Immature natural killer cell (primary cell): ENCODE results near the gene TNNC2. TPM values are rescaled to one million over a fixed set of nuclear protein-coding genes. Genes with fewer than 3 reads are reported as not detected.
"Not testable (repeated sequence)": the region's sequence is repeated elsewhere in the genome, so short reads cannot be mapped to it uniquely, and the experiment has no call there.

Source experiments
- DNase-seq, 3 donors: peaks; one replicate each; pipeline ENCODE4 v3.0.0; 2022; ENCODE audit warnings: mixed read lengths in 1 of 3
- H3K27ac Mint-ChIP-seq, 6 donors: one replicate each; pipeline ENCODE4 v1.8.0; 2020; ENCODE audit warnings: mixed read lengths in 6 of 6, mild to moderate bottlenecking in 5 of 6, inconsistent platforms in 4 of 6, moderate library complexity in 3 of 6
- H3K27me3 Mint-ChIP-seq, 3 donors: one replicate each; pipeline ENCODE4 v1.8.0; 2020 to 2021; ENCODE audit warnings: low read depth in 3 of 3, mild to moderate bottlenecking in 3 of 3, mixed read lengths in 3 of 3, moderate library complexity in 3 of 3, inconsistent platforms in 1 of 3
- H3K36me3 Mint-ChIP-seq, 3 donors: one replicate each; pipeline ENCODE4 v1.8.0; 2020; ENCODE audit warnings: mixed read lengths in 3 of 3, inconsistent platforms in 2 of 3, mild to moderate bottlenecking in 2 of 3
- H3K4me1 Mint-ChIP-seq, 2 donors: one replicate each; pipeline ENCODE4 v1.8.0; 2020; ENCODE audit warnings: inconsistent platforms in 2 of 2, mild to moderate bottlenecking in 2 of 2, mixed read lengths in 2 of 2, moderate library complexity in 1 of 2
- H3K4me3 Mint-ChIP-seq, 5 donors: one replicate each; pipeline ENCODE4 v1.8.0; 2020; ENCODE audit warnings: mild to moderate bottlenecking in 5 of 5, mixed read lengths in 5 of 5, inconsistent platforms in 3 of 5, moderate library complexity in 3 of 5
- H3K9me3 Mint-ChIP-seq, 6 donors: one replicate each; pipeline ENCODE4 v1.8.0; 2020; ENCODE audit warnings: mild to moderate bottlenecking in 6 of 6, mixed read lengths in 6 of 6, inconsistent platforms in 4 of 6, moderate library complexity in 3 of 6
- polyA plus RNA-seq, 3 donors: library from polyadenylated mRNA; unstranded; fragments of 300-500 nt; fragmentation: Illumina TruSeq; gene quantifications; one replicate each; pipeline ENCODE4 v1.2.3, GENCODE V29; 2021

TNNC2 gene
- under 1 TPM in 1 of 3 donors, not detected in 2; 0.77 TPM for polyA plus RNA-seq

DNA sequence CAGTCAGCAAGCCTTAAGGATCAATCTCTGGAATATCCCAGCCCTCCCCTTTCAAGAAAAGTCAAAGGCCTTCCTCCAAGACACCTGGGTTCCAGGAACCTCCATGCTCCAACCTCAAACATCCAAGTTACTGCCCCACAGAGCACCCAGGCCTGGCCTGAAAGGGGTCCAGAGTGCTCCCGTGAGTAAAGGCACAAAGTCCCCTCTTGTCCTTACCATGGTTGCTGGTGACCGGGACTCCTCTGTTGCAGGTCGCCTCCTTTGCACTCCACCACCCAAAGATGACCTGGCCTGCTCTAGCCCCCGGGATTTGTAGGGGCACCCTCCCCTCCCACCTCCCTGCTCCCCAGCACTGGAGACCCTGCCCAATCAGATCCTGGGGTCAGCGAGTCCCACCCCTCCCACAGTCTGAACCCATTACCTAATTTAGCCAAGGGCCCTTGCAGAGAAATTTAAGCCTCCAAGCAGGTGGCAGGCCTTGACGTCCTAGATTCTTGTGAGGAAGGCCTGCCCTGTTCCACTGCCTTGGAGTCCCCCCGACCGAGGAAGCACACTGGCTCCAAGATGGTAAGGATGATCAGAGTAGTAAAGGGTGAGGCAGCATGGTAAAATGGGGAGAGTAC is at the start of gene TNNC2:
Gene TNNC2 (minus strand): TSS at position 283 of the 623 bp plus-strand sequence. CDS start 64 bp downstream, at position 219.
- Mint-ChIP-seq H3K4me1 (peaks cover 11 to 13% of the 10 kb centered on the region in 2 donors), H3K9me3 (peaks cover 0 to 2% (median 0%) of the 10 kb centered on the region in 6 donors), H3K36me3 (no peaks in the 10 kb centered on the region), H3K4me3 (no peak within 1 kb of the TSS), H3K27me3 (peaks cover 6 to 11% (median 10%) of the 10 kb centered on the region in 3 donors), H3K27ac (no peak within 1 kb of the TSS)
- no peak for DNase-seq

DNA sequence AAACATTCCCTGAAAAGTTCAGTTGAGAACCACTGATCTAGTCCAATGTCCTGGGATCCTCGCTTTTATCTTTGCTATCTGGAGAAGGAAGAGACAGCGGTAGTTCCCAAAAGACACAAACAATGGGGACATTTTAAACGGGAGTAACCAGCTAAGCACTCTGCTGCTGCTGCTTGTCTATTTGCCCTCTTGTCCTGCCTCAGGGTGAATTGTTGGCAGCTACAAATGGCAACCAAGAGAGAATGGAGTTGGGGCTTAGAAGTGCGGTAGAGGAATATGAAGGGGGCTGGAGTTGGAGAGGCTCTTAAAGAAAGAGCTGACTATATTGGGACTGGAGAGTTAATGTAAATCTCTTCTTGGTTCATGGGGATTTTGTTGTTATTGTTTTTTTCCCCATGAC is 47.5 kb upstream of the TNNC2 start:
- no peaks in the 10 kb centered on the region for H3K4me1 Mint-ChIP-seq
- peaks cover 4 to 20% (median 16%) of the 10 kb centered on the region in 3 donors for H3K36me3 Mint-ChIP-seq
- H3K9me3 Mint-ChIP-seq: no peaks in the 10 kb centered on the region
- H3K27me3 Mint-ChIP-seq: peaks cover 0 to 2% (median 0%) of the 10 kb centered on the region in 3 donors
- peak overlapping the region in 1 of 6 donors; percentile 12 for H3K27ac Mint-ChIP-seq
- no peak for DNase-seq
- H3K4me3 Mint-ChIP-seq: no peak overlapping the region

DNA sequence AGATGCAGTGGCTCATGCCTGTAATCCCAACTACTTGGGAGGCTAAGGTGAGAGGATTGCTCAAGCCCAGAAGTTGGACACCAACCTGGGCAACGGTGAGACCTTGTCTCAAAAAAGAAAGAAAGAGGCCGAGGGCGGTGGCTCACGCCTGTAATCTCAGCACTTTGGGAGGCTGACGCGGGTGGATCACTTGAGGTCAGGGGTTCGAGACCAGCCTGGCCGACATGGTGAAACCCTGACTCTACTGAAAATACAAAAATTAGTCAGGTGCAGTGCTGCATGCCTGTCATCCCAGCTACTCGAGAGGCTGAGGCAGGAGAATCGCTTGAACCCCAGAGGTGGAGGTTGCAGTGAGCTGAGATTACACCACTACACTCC is 47.0 kb upstream of the TNNC2 start:
- H3K27ac Mint-ChIP-seq, DNase-seq, H3K27me3 Mint-ChIP-seq, H3K4me3 Mint-ChIP-seq, H3K9me3 Mint-ChIP-seq, H3K4me1 Mint-ChIP-seq: not testable (repeated sequence)
- H3K36me3 Mint-ChIP-seq: peaks cover 4 to 20% (median 16%) of the 10 kb centered on the region in 3 donors

DNA sequence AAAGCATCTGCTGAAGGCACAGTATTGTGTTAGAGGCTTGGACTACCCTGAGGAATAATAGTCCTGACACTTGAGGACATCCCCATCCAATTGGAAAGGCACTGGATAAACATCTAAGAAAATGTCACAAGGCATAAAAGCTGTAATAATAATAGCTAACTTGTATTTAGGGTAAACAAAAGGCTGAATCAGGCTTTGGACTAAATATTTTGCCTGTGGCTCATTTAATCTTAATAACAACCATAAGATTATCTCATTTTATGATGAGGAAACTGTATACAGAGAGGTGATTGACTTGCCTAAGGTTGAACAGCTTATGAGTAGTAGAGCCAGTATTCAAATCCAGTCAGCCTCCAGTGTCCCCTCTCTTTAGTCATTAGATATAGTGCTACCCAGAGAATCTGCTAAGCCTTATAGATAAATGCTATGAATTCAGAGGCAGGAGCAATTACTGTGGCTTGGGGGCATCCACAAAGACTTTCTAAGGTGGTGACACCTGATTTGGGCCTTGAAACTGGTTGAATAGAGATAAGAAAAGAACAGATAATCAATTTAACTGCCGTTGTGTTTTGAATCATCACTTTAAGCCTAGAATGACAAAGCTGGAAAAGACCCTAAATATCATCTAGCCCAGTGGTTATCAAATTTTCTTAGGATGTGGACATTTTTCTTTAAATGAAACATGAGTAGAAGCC is 46.4 kb upstream of the TNNC2 start:
- Mint-ChIP-seq H3K4me1 (no peaks in the 10 kb centered on the region), H3K9me3 (no peaks in the 10 kb centered on the region), H3K27me3 (peaks cover 0 to 2% (median 0%) of the 10 kb centered on the region in 3 donors), H3K36me3 (peaks cover 4 to 16% (median 13%) of the 10 kb centered on the region in 3 donors), H3K4me3 (no peak overlapping the region), H3K27ac (no peak overlapping the region)
- no peak for DNase-seq

DNA sequence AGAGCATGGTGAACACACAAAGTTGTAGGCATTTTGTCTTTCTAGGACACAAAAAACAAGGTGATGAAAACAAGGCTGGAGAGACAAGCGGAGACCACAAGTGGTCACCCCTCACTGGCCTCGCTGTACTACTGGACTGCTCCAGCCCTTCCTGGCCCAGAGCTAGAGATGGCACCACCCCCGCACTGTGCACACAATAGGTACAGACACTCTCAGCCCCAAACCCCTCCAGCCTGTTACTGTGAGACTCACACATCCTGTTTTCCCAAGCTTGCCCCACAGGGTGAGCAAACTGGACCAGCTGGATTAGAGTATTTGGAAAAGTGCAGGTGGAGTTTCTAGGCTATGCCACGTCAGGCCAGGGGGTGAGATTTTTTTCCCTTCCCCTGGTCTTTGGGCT is 45.5 kb upstream of the TNNC2 start:
- H3K4me1 Mint-ChIP-seq: no peaks in the 10 kb centered on the region
- H3K36me3 Mint-ChIP-seq: peaks cover 4 to 16% (median 9%) of the 10 kb centered on the region in 3 donors
- peaks cover 0 to 2% (median 0%) of the 10 kb centered on the region in 3 donors for H3K27me3 Mint-ChIP-seq
- H3K27ac Mint-ChIP-seq: no peak overlapping the region
- DNase-seq: no peak
- no peak overlapping the region for H3K4me3 Mint-ChIP-seq
- H3K9me3 Mint-ChIP-seq: no peaks in the 10 kb centered on the region

DNA sequence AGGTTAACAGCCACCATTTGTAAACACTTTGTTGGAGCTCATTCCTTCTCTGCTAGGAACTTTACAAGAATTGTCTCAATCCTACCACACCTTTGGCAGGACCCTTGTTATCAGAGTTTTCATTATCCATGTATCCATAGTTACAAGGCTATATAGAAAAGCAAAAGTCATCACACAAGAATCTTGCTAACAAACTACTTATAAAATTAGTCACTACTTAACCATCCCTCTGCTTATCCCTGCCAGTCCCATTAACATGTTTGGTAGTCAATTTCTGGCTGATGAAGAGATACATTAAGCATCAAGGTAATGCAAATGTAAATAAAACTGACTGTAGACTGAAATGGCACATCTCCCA is 40.7 kb upstream of the TNNC2 start:
- DNase-seq: no peak
- H3K27ac Mint-ChIP-seq: no peak overlapping the region
- no peaks in the 10 kb centered on the region for H3K27me3 Mint-ChIP-seq
- no peaks in the 10 kb centered on the region for H3K9me3 Mint-ChIP-seq
- no peak overlapping the region for H3K4me3 Mint-ChIP-seq
- H3K4me1 Mint-ChIP-seq: peaks cover 0 to 2% of the 10 kb centered on the region in 2 donors
- peaks cover 0 to 11% (median 0%) of the 10 kb centered on the region in 3 donors for H3K36me3 Mint-ChIP-seq

DNA sequence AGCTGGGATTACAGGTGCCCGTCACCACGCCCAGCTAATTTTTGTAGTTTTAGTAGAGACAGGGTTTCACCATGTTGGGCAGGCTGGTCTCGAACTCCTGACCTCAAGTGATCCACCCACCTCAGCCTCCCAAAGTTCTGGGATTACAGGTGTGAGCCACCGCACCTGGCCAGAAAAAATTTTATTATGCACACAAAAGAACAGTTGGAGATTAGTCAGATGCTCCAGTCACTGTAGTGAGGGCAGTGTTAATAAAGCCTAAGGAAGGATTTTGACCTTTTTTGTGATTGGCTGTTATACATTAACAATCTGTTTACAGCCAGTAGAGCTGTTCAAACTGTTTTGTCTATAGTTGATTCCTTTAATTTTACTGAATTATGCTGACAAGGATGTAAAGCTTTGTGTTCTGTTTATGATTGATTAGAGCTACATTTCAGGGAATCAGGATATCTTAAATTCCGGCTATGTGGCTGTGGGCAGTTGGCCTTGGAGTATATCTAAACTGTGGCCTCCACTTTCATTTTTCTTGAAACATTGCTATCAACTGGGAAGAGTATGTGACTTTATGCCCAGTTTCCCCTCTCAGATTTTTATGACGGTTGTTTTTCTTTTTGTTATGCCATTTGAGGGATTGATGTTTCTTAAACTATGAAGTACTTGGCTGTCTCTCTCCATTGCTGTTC is 40.2 kb upstream of the TNNC2 start:
- DNase-seq: no peak
- peaks cover 0 to 2% of the 10 kb centered on the region in 2 donors for H3K4me1 Mint-ChIP-seq
- H3K36me3 Mint-ChIP-seq: peaks cover 0 to 8% (median 0%) of the 10 kb centered on the region in 3 donors
- H3K27ac Mint-ChIP-seq: no peak overlapping the region
- no peaks in the 10 kb centered on the region for H3K9me3 Mint-ChIP-seq
- H3K27me3 Mint-ChIP-seq: no peaks in the 10 kb centered on the region
- no peak overlapping the region for H3K4me3 Mint-ChIP-seq

DNA sequence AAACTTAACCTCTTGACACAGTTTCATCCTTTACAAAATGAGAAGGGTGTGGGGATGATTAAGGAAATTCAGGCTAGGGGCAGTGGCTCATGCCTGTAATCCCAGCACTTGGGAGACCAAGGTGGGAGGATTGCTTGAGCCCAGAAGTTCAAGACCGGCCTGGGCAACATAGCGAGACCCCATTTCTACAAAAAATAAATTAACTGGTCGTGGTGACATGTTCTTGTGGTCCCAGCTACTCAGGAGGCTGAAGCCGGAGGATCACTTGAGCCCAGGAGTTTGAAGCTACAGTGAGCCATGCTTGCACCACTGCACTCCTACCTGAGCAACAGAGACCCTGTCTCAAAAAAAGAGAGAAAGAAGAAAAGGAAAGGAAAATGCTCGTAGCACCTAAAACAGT is 39.3 kb upstream of the TNNC2 start:
- peaks cover 0 to 2% of the 10 kb centered on the region in 2 donors for H3K4me1 Mint-ChIP-seq

DNA sequence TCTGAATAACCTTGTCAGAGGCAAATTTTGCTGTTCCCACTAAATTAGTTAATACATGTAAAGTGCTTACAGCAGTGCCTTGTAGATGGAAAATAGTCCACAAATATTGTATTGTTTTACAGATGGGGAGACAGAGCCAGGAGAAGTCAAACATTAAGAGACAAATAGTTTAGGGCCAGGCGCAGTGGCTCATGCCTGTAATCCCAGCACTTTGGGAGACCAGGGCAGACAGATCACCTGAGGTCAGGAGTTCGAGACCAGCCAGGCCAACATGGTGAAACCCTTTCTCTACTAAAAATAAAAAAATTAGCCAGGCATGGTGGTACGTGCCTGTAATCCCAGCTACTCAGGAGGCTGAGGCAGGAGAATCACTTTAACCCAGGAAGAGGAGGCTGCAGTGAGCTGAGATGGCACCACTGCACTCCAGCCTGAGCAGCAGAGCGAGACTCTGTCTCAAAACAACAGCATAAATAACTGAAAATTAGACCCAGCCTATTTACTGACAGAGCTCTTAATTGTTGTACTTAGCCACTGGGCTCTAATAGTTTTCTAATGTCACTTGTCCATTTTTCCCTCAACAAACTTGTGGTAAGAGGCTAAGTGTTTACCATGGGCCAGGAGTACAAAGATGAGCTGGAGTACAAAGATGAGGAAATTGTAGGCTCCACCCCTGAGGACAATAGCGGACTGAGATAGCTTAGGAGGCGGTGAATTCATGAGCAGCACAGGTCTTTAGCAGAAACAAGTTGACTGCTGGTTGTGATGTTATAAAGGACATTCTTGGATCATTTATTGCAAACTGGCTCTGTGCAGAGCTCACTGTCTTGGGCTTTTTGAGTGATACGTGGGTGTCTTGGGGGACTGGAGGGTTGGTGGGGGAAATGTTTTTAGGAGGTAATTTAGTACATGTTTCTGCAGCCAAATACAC is 36.7 kb upstream of the TNNC2 start:
- Mint-ChIP-seq H3K27me3 (no peaks in the 10 kb centered on the region), H3K4me1 (peaks cover 8 to 14% of the 10 kb centered on the region in 2 donors), H3K4me3 (no peak overlapping the region), H3K36me3 (peaks cover 0 to 4% (median 3%) of the 10 kb centered on the region in 3 donors), H3K27ac (peak overlapping the region in 1 of 6 donors; percentile 8), H3K9me3 (no peaks in the 10 kb centered on the region)
- DNase-seq: no peak

More for the DNA sequence above, 39.3 kb upstream of the TNNC2 start:
- DNase-seq: no peak
- H3K4me3 Mint-ChIP-seq: no peak overlapping the region
- no peaks in the 10 kb centered on the region for H3K9me3 Mint-ChIP-seq
- H3K27me3 Mint-ChIP-seq: no peaks in the 10 kb centered on the region
- H3K36me3 Mint-ChIP-seq: peaks cover 0 to 7% (median 0%) of the 10 kb centered on the region in 3 donors
- no peak overlapping the region for H3K27ac Mint-ChIP-seq

DNA sequence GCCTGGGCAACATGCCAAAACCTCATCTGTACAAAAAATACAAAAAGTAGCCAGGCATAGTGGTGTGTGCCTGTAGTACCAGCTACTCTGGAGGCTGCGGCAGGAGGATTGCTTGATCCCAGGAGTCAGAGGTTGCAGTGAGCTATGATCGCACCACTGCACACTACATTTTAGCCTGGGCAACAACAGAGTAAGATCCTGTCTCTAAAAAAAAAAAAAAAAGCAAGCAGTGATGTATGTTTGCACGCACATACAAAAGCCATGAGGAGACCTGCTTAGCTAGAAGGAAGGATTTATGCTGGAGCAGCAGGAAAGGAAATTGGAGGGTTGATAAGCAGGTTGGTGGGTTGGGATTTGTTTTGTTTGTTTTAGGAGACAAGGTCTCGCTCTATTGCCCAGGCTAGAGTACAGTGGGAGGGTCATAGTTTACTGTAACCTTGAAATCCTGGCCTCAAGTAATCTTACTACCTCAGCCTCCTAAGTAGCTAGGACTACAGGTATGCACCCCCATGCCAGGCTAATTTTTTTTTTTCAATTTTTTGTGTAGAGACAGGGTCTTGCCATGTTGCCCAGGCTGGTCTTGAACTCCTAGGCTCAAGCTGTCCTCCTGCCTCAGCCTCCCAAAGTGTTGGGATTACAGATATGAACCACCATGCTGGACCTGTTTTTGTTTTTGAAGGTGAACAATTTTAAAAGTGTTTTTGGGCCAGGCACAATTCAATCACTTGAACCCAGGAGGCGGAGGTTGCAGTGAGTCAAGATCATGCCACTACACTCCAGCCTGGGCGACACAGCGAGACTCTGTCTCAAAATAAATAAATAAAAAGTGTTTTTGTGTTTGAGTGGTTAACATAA is 34.3 kb upstream of the TNNC2 start:
- H3K36me3 Mint-ChIP-seq: peaks cover 0 to 4% (median 3%) of the 10 kb centered on the region in 3 donors
- peaks cover 0 to 8% (median 4%) of the 10 kb centered on the region in 3 donors for H3K27me3 Mint-ChIP-seq
- H3K4me3 Mint-ChIP-seq: no peak overlapping the region
- no peak for DNase-seq
- H3K27ac Mint-ChIP-seq: no peak overlapping the region
- peaks cover 30 to 38% of the 10 kb centered on the region in 2 donors for H3K4me1 Mint-ChIP-seq
- H3K9me3 Mint-ChIP-seq: no peaks in the 10 kb centered on the region

DNA sequence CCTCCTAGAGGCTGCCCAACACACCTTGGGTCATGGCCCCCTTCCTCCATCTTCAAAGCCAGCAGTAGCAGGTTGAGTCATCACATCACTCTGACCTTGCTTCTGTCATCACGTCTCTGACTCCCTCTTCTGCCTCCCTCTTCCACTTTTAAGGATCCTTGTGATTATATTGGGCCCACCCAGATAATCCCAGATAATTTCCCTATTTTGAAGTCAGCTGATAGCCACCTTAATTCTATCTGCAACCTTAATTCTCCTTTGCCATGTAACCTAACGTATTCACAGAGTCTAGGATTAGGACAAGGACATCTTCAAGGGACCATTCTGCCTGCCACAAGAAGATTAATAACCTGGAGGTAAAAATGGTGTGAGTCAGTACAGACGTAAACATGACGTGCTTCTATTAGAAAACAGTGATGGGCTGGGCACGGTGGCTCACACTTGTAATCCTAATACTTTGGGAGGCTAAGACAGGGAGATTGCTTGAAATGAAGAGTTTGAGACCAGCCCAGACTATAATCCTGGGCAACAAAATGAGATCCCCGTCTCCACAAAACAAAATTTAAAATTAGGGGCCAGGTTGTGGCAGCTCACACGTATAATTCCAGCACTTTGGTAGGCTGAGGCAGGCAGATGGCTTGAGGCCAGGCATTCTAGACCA is 33.6 kb upstream of the TNNC2 start:
- Mint-ChIP-seq H3K36me3 (peaks cover 0 to 4% (median 3%) of the 10 kb centered on the region in 3 donors), H3K4me3 (peak overlapping the region in 1 of 5 donors; percentile 46), H3K27me3 (peaks cover 0 to 8% (median 4%) of the 10 kb centered on the region in 3 donors), H3K9me3 (no peaks in the 10 kb centered on the region), H3K27ac (peak overlapping the region in 3 of 6 donors; percentile 1 to 61 (median 47)), H3K4me1 (peaks cover 37 to 45% of the 10 kb centered on the region in 2 donors)
- no peak for DNase-seq

DNA sequence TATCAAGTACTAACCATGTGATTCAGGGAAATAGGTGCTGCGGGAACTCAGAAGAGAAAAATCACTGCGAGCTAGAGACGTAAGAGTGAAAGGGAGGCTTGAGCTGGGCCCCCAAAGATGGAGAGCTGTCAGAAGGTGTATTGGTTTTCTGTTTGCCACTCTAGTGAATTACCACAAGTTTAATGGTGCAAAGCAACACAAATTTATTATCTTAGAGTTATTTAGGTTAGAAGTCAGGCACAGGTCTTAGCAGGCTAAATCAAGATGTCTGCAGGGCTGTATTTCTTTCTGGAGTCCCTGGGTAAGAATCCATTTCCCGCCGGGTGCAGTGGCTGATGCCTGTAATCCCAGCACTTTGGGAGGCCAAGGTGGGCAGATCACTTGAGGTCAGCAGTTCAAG is 32.8 kb upstream of the TNNC2 start:
- H3K27ac Mint-ChIP-seq: peak overlapping the region in 2 of 6 donors; percentile 0 to 9
- peaks cover 0 to 4% (median 3%) of the 10 kb centered on the region in 3 donors for H3K36me3 Mint-ChIP-seq
- no peak overlapping the region for H3K4me3 Mint-ChIP-seq
- DNase-seq: no peak
- peaks cover 0 to 8% (median 4%) of the 10 kb centered on the region in 3 donors for H3K27me3 Mint-ChIP-seq
- peaks cover 43 to 52% of the 10 kb centered on the region in 2 donors for H3K4me1 Mint-ChIP-seq
- H3K9me3 Mint-ChIP-seq: no peaks in the 10 kb centered on the region
